K562 (cell line): ENCODE measurements around the gene ARHGAP30.

Experiments
- CBFB ChIP-seq: sonication (generic); formaldehyde crosslinking; IDR thresholded peaks from 2 replicates; pipeline ENCODE4 v1.4.0; 2020; ENCODE audit warnings: mild to moderate bottlenecking, missing genetic modification reagents
- MYC ChIP-seq, 2 experiments: fragments of 250-450 bp in 1 of 2; sonication (Bioruptor Pico) in 1 of 2; IDR thresholded peaks; 2 replicates each; pipeline versions ENCODE4 v1.5.1 to v1.6.1; 2012 to 2021; ENCODE audit warnings: low read depth in 2 of 2, borderline replicate concordance in 1 of 2, improper control_type of control experiment in 1 of 2, low read length in 1 of 2, mild to moderate bottlenecking in 1 of 2, moderate library complexity in 1 of 2
- NRF1 ChIP-seq, 2 experiments: fragments of 450-650 bp; IDR thresholded peaks in 1 of 2; conservative IDR thresholded peaks in 1 of 2; 2 replicates each; pipeline ENCODE4 v1.6.1; 2014; ENCODE audit warnings: mild to moderate bottlenecking in 2 of 2
- RBM22 ChIP-seq: fragments of 200-400 bp; formaldehyde crosslinking; IDR thresholded peaks from 2 replicates; pipeline ENCODE4 v1.6.1; 2018; ENCODE audit warnings: low read length, low read depth; ENCODE audit not compliant: poor library complexity, severe bottlenecking
- SIN3A ChIP-seq, 2 experiments: fragments of 150-350 bp in 1 of 2; IDR thresholded peaks; 2 replicates each; pipeline ENCODE4 v1.6.1; 2011 to 2016; ENCODE audit warnings: borderline replicate concordance in 2 of 2, low read depth in 2 of 2, low read length in 2 of 2, mild to moderate bottlenecking in 2 of 2, moderate library complexity in 2 of 2; ENCODE audit not compliant: control insufficient read depth in 1 of 2
- TF ChIP-seq, protein P1 (sequence below), 3 experiments: IDR thresholded peaks in 2 of 3; conservative IDR thresholded peaks in 1 of 3; 2 replicates each; pipeline ENCODE4 v1.5.1; 2011 to 2012; ENCODE audit warnings: low read length in 3 of 3, mild to moderate bottlenecking in 3 of 3, control low read depth in 2 of 3, improper control_type of control experiment in 1 of 3, inconsistent platforms in 1 of 3, low read depth in 1 of 3, mixed read lengths in 1 of 3, moderate library complexity in 1 of 3; ENCODE audit not compliant: insufficient read depth in 2 of 3

DNA sequence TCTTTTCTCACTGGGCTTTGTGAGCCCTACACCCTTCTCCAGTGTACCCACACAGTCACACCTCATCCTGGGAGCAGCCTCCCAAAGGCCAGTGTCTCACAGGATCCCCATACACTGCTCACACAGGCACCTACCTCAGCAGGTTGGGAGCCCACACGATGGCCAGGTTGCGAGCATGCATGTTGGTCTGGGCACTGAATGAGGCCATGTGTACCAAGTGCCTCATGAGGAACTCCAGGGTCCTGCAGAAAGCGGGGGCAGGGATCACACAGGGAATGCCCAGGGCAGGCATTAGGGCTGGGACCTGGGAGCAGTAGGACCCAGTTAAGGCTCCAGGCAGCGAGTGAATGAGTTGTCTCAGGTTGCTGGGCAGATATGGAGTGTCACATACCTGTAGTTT is 15.5 kb downstream of the ARHGAP30 start:
- TF ChIP-seq CBFB (CRISPR knock-in tag), result no peak
- TF ChIP-seq NRF1 (conservative IDR thresholded peaks at IDR 0.05 in 1 of 2, IDR thresholded peaks at IDR 0.05 in 1 of 2), result no peak
- TF ChIP-seq SIN3A (IDR thresholded peaks at IDR 0.05; ENCODE audit: borderline replicate concordance in 2 of 2, control insufficient read depth in 1 of 2, low read depth in 2 of 2, low read length in 2 of 2), result no peak
- no peak for TF ChIP-seq RBM22
- no peak for TF ChIP-seq MYC (IDR thresholded peaks at IDR 0.05; ENCODE audit: low read depth, low read length)
- TF ChIP-seq MYC (CRISPR knock-in tag; IDR thresholded peaks at IDR 0.05; ENCODE audit: borderline replicate concordance, low read depth), result no peak
- TF ChIP-seq, protein P1, sequence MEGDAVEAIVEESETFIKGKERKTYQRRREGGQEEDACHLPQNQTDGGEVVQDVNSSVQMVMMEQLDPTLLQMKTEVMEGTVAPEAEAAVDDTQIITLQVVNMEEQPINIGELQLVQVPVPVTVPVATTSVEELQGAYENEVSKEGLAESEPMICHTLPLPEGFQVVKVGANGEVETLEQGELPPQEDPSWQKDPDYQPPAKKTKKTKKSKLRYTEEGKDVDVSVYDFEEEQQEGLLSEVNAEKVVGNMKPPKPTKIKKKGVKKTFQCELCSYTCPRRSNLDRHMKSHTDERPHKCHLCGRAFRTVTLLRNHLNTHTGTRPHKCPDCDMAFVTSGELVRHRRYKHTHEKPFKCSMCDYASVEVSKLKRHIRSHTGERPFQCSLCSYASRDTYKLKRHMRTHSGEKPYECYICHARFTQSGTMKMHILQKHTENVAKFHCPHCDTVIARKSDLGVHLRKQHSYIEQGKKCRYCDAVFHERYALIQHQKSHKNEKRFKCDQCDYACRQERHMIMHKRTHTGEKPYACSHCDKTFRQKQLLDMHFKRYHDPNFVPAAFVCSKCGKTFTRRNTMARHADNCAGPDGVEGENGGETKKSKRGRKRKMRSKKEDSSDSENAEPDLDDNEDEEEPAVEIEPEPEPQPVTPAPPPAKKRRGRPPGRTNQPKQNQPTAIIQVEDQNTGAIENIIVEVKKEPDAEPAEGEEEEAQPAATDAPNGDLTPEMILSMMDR (IDR thresholded peaks at IDR 0.05 in 2 of 3, conservative IDR thresholded peaks at IDR 0.05 in 1 of 3; ENCODE audit: insufficient read depth in 2 of 3, low read depth in 1 of 3, low read length in 3 of 3), result no peak
